GM12872 (cell line): Measurements from ENCODE around the gene CHD5.

Source experiments
- TF ChIP-seq, protein P1 (sequence below): IDR thresholded peaks from 3 replicates; pipeline ENCODE4 v1.5.1; 2011; ENCODE audit warnings: low read depth, mild to moderate bottlenecking, low read length, moderate library complexity; ENCODE audit not compliant: insufficient read depth

CHD5 gene

GRCh38 chr1:6198646-6199297 is 18.7 kb upstream of the CHD5 start:
- TF ChIP-seq, protein P1, sequence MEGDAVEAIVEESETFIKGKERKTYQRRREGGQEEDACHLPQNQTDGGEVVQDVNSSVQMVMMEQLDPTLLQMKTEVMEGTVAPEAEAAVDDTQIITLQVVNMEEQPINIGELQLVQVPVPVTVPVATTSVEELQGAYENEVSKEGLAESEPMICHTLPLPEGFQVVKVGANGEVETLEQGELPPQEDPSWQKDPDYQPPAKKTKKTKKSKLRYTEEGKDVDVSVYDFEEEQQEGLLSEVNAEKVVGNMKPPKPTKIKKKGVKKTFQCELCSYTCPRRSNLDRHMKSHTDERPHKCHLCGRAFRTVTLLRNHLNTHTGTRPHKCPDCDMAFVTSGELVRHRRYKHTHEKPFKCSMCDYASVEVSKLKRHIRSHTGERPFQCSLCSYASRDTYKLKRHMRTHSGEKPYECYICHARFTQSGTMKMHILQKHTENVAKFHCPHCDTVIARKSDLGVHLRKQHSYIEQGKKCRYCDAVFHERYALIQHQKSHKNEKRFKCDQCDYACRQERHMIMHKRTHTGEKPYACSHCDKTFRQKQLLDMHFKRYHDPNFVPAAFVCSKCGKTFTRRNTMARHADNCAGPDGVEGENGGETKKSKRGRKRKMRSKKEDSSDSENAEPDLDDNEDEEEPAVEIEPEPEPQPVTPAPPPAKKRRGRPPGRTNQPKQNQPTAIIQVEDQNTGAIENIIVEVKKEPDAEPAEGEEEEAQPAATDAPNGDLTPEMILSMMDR = no peak

DNA sequence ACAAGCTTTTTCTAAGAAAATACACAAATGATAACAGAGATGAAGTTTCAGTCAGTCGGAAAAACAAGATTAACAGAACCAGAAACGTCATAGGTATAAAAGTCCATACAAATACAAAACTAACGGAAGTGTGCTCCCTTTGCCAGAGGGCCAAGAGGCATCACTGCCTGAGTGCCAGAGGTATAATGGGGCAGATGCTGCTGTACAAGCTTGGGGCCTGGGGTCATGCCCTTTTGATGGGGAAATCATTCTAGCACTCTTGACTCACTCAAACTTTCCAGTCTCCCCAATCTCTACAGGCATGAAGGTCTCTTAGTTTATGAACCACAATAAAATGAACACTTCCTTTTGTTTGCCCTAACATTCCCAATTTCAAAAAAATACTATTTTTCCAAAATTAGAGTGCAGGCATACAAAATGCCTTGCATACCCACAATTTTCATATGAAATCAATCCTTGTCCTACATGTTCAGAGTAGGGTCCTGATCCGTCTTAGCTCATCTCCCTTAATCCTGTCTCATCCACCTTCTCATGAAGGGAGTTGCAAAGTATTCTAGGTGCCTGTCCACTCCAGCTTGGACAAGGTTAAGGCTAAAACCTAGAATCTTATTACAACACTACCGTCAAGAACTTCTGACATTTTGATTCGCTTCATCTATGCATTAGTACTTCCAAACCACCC is 17.8 kb upstream of the CHD5 start:
- TF ChIP-seq, protein P1 = no peak

GRCh38 chr1:6191968-6192367 is 11.8 kb upstream of the CHD5 start:
- TF ChIP-seq, protein P1 = no peak

DNA sequence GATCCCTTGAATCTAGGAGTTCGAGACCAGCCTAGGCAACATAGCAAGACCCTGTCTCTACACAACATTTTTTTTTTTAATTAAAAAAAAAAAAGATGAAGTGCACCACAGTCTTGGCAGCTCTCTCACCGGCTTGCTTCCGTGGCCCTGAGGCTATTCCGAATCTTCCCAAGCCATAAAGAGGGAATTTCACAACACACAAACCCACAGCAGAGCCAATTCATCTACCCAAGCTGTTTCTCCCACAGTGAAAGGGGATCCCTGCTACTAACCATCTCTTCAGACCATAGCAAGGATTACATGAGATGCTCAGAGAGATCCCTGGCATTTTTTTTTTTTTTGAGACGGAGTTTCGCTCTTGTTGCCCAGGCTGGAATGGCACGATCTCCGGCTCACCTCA is 8.3 kb upstream of the CHD5 start:
- TF ChIP-seq, protein P1 = no peak

- TF ChIP-seq, protein P1 = peak; percentile 52
Observed at GRCh38 chr1:6185635-6186382, 5.7 kb upstream of the CHD5 start.

GRCh38 chr1:6185151-6185550 is 5.0 kb upstream of the CHD5 start:
- TF ChIP-seq, protein P1 = no peak

GRCh38 chr1:6184083-6184783 is 4.1 kb upstream of the CHD5 start:
- TF ChIP-seq, protein P1 = no peak
